H1 (cell line): ENCODE data around the gene NECAP2. TPM values are rescaled to one million over a fixed set of nuclear protein-coding genes. Genes with fewer than 3 reads are reported as not detected.
"Not testable (repeated sequence)": the region's sequence is repeated elsewhere in the genome, so short reads cannot be mapped to it uniquely, and the experiment has no call there.

Experiments used
- CTCF ChIA-PET: fragments of 300-600 bp; sonication (Branson Sonifier 250); formaldehyde crosslinking; loops from one replicate; lab custom pipeline; 2021; ENCODE audit not compliant: partially characterized antibody; lab: Charles Lee
- POLR2A ChIA-PET: fragments of 300-600 bp; sonication (Branson Sonifier 250); formaldehyde crosslinking; loops from one replicate; lab custom pipeline; 2021; ENCODE audit warnings: inconsistent platforms; ENCODE audit not compliant: partially characterized antibody; lab: Charles Lee
- DNase-seq, 2 experiments: peaks; one replicate each; pipeline versions ENCODE4 v3.0.0 to v3.0.0-alpha.2; 2010 to 2022; ENCODE audit warnings: low spot score in 2 of 2, low read depth in 1 of 2, mixed read lengths in 1 of 2
- FAIRE-seq: peaks from 2 replicates; lab custom pipeline; 2011; peaks lifted over from hg19 to GRCh38; lab: Jason Lieb, UNC
- H2AFZ ChIP-seq: 2 replicates; pipeline ENCODE4 v1.8.1; 2012; ENCODE audit warnings: low read length, inconsistent platforms
- H2AK5ac ChIP-seq: 2 replicates; pipeline ENCODE4 v1.6.1; 2013; ENCODE audit warnings: low read depth, low read length
- H2BK120ac ChIP-seq: replicated peaks from 2 replicates; pipeline ENCODE3; 2013; ENCODE audit warnings: low read depth, low read length, inconsistent platforms
- H2BK12ac ChIP-seq: 2 replicates; pipeline ENCODE4 v1.6.1; 2013; ENCODE audit warnings: low read depth, low read length
- H2BK15ac ChIP-seq: 2 replicates; pipeline ENCODE4 v1.6.1; 2013; ENCODE audit warnings: low read length
- H2BK20ac ChIP-seq: 2 replicates; pipeline ENCODE4 v1.6.1; 2013; ENCODE audit warnings: low read length
- H2BK5ac ChIP-seq: 2 replicates; pipeline ENCODE4 v1.6.1; 2013; ENCODE audit warnings: low read depth, low read length
- H3K14ac ChIP-seq: 2 replicates; pipeline ENCODE4 v1.6.1; 2013; ENCODE audit warnings: inconsistent platforms; ENCODE audit not compliant: insufficient read length
- H3K18ac ChIP-seq: 2 replicates; pipeline ENCODE4 v1.6.1; 2013; ENCODE audit warnings: low read length; ENCODE audit errors: extremely low read depth
- H3K23ac ChIP-seq: 2 replicates; pipeline ENCODE4 v1.6.1; 2013; ENCODE audit warnings: inconsistent platforms; ENCODE audit not compliant: insufficient read length
- H3K23me2 ChIP-seq: 2 replicates; pipeline ENCODE4 v1.6.1; 2013; ENCODE audit warnings: low read depth, low read length
- H3K27ac ChIP-seq: 2 replicates; pipeline ENCODE4 v1.6.1; 2011; ENCODE audit warnings: low read depth, low read length, inconsistent platforms
- H3K27me3 ChIP-seq, 4 experiments: replicated peaks in 1 of 4; 1 replicate in 1 of 4; 2 replicates in 3 of 4; pipeline versions ENCODE4 v1.6.1 to v1.8.1; 2011 to 2013; ENCODE audit warnings: low read length in 3 of 4, mild to moderate bottlenecking in 3 of 4, inconsistent platforms in 2 of 4, mixed read lengths in 2 of 4, moderate library complexity in 1 of 4; ENCODE audit not compliant: control insufficient read depth in 3 of 4, insufficient read depth in 3 of 4; ENCODE audit errors: extremely low read depth in 1 of 4
- H3K36me3 ChIP-seq, 4 experiments: 2 replicates each; pipeline versions ENCODE4 v1.6.1 to v1.8.1; 2011 to 2013; ENCODE audit warnings: mild to moderate bottlenecking in 4 of 4, low read length in 3 of 4, moderate library complexity in 2 of 4, control low read depth in 1 of 4, inconsistent platforms in 1 of 4; ENCODE audit not compliant: insufficient read depth in 4 of 4, control insufficient read depth in 2 of 4
- H3K4ac ChIP-seq: replicated peaks from 2 replicates; pipeline ENCODE3; 2013; ENCODE audit warnings: low read length, low read depth, mixed read lengths, inconsistent platforms; ENCODE audit not compliant: insufficient read length
- H3K4me1 ChIP-seq, 4 experiments: replicated peaks in 1 of 4; 1 replicate in 1 of 4; 2 replicates in 3 of 4; pipeline versions ENCODE4 v1.6.1 to v1.8.1; 2011 to 2013; ENCODE audit warnings: low read length in 3 of 4, inconsistent platforms in 2 of 4, mixed read lengths in 1 of 4; ENCODE audit not compliant: insufficient read depth in 4 of 4, control insufficient read depth in 3 of 4
- H3K4me2 ChIP-seq, 2 experiments: 2 replicates each; pipeline versions ENCODE4 v1.6.1 to v1.8.1; 2011 to 2013; ENCODE audit warnings: low read depth in 2 of 2, low read length in 2 of 2, control low read depth in 1 of 2, inconsistent platforms in 1 of 2, mild to moderate bottlenecking in 1 of 2; ENCODE audit not compliant: insufficient read depth in 1 of 2
- H3K4me3 ChIP-seq, 4 experiments: fragments of 200-600, 300-600 bp in 1 of 4; sonication (generic), shearing (Covaris generic), sonication (Bioruptor Twin) in 1 of 4; 2 replicates each; pipeline versions ENCODE4 v1.5.1 to v1.8.1; 2011 to 2016; ENCODE audit warnings: low read length in 4 of 4, low read depth in 3 of 4, control low read depth in 2 of 4, inconsistent platforms in 2 of 4, mild to moderate bottlenecking in 2 of 4, mixed read lengths in 1 of 4, moderate library complexity in 1 of 4; ENCODE audit not compliant: insufficient read depth in 2 of 4; ENCODE audit errors: extremely low read depth in 1 of 4
- H3K56ac ChIP-seq: replicated peaks from 2 replicates; pipeline ENCODE3; 2013; ENCODE audit warnings: low read depth, mild to moderate bottlenecking, mixed read lengths, low read length, inconsistent platforms; ENCODE audit not compliant: insufficient read length
- H3K79me1 ChIP-seq: 2 replicates; pipeline ENCODE4 v1.6.1; 2013; ENCODE audit warnings: low read depth, low read length, control low read depth
- H3K79me2 ChIP-seq, 2 experiments: 2 replicates each; pipeline versions ENCODE4 v1.6.1 to v1.8.1; 2012 to 2013; ENCODE audit warnings: low read length in 2 of 2, mild to moderate bottlenecking in 2 of 2, inconsistent platforms in 1 of 2; ENCODE audit not compliant: insufficient read depth in 2 of 2, control insufficient read depth in 1 of 2
- H3K9ac ChIP-seq, 4 experiments: replicated peaks in 1 of 4; 1 replicate in 1 of 4; 2 replicates in 3 of 4; pipeline versions ENCODE4 v1.6.1 to v1.8.1; 2011 to 2013; ENCODE audit warnings: low read depth in 3 of 4, low read length in 3 of 4, control low read depth in 2 of 4, mild to moderate bottlenecking in 2 of 4, moderate library complexity in 2 of 4, inconsistent platforms in 1 of 4; ENCODE audit errors: extremely low read depth in 1 of 4
- H3K9me3 ChIP-seq, 2 experiments: 2 replicates each; pipeline versions ENCODE4 v1.6.1 to v1.8.1; 2012 to 2013; ENCODE audit warnings: mild to moderate bottlenecking in 2 of 2, moderate library complexity in 2 of 2, control low read depth in 1 of 2, inconsistent platforms in 1 of 2, low read depth in 1 of 2, low read length in 1 of 2, mixed read lengths in 1 of 2; ENCODE audit not compliant: insufficient read depth in 2 of 2
- H4K20me1 ChIP-seq, 2 experiments: replicated peaks in 1 of 2; 2 replicates each; pipeline versions ENCODE3 to v1.8.1; 2011 to 2013; ENCODE audit warnings: inconsistent platforms in 2 of 2, low read length in 2 of 2, mild to moderate bottlenecking in 1 of 2; ENCODE audit not compliant: insufficient read depth in 2 of 2, control insufficient read depth in 1 of 2
- H4K5ac ChIP-seq: 2 replicates; pipeline ENCODE4 v1.6.1; 2013; ENCODE audit warnings: low read length, low read depth, mixed read lengths, inconsistent platforms; ENCODE audit not compliant: insufficient read length
- H4K8ac ChIP-seq: 2 replicates; pipeline ENCODE4 v1.8.0; 2013; ENCODE audit warnings: mild to moderate bottlenecking, moderate library complexity, low read length, inconsistent platforms; ENCODE audit not compliant: insufficient read depth; ENCODE audit errors: extremely low read depth
- H4K91ac ChIP-seq: replicated peaks from 2 replicates; pipeline ENCODE3; 2013; ENCODE audit warnings: low read length, mixed read lengths, inconsistent platforms; ENCODE audit not compliant: insufficient read length
- WGBS, 2 experiments: shearing (Covaris generic) in 1 of 2; methylation state at CpG; one replicate each; pipeline versions ENCODE4 v1.1.6 to v1.1.7; 2013 to 2015; ENCODE audit warnings: low lambda C conversion rate in 2 of 2, mixed read lengths in 2 of 2, inconsistent platforms in 1 of 2, low coverage in 1 of 2, missing lambda C conversion rate in 1 of 2; ENCODE audit not compliant: insufficient replicate concordance in 2 of 2, insufficient coverage in 1 of 2, insufficient read length in 1 of 2; ENCODE audit errors: extremely low coverage in 1 of 2, missing lambda C conversion rate in 1 of 2; 5-methylcytosine and 5-hydroxymethylcytosine counted together
- polyA plus RNA-seq, 7 experiments: library from polyadenylated mRNA; depleted of rRNA in 3 of 7; stranded (reverse) in 5 of 7; unstranded in 2 of 7; fragments of >200 nt in 5 of 7; fragments of 200-250 nt in 2 of 7; gene quantifications; 1 replicate in 5 of 7; 2 replicates in 1 of 7; 4 replicates in 1 of 7; pipeline versions ENCODE4 v1.2.1 to v1.2.3, GENCODE V29; 2011 to 2013; ENCODE audit warnings: missing spikeins in 2 of 7, mixed read lengths in 2 of 7
- total RNA-seq: library from RNA; stranded (reverse); fragmentation: NEBNext Ultra II Directional; extraction: Animal tissue kit (Norgen Biotek cat#: 25700); gene quantifications from 2 replicates; pipeline ENCODE4 v1.2.1, GENCODE V29; 2021

NECAP2 gene
- total and polyA plus RNA-seq, 2 of the 8 experiments (the other 6 are each of a cell fraction or from before 2014, with no cell fraction given) = 24.4 to 29.7 TPM

DNA sequence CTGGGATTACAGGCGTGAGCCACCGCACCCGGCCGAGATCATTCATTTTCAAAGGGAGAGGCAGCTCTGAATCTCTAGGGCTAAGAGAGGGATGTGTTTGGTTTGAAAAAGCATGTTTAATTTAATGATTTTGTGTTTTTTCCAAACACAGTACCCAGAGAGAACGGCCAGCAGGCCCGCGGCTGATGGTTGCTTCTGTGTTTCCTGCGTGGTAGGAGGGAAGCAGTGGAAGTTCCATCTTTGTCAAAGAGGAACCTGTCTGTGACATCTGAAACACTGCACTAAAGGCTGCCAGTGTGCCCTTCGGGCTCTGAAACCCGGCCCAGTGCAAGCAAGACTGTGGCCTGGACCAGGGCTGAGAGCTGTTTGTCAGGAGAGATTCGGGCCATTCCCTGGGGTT is 59.9 kb downstream of the NECAP2 start:
- H4K5ac ChIP-seq, FAIRE-seq, H3K4ac ChIP-seq, H3K27me3 ChIP-seq, H4K91ac ChIP-seq, H3K9me3 ChIP-seq, H3K14ac ChIP-seq, H4K20me1 ChIP-seq, H3K27ac ChIP-seq, H2AFZ ChIP-seq, H3K79me1 ChIP-seq, H3K79me2 ChIP-seq, H3K36me3 ChIP-seq, H4K8ac ChIP-seq, H3K4me2 ChIP-seq, H3K4me1 ChIP-seq, H3K56ac ChIP-seq, H2AK5ac ChIP-seq, H3K23me2 ChIP-seq, H2BK120ac ChIP-seq, DNase-seq, H3K18ac ChIP-seq, H2BK20ac ChIP-seq, H3K4me3 ChIP-seq, H2BK12ac ChIP-seq, H3K9ac ChIP-seq, H2BK5ac ChIP-seq, H3K23ac ChIP-seq, H2BK15ac ChIP-seq: not testable (repeated sequence)
- CTCF ChIA-PET = interaction anchor here (0.9 kb wide), 1 partner anchor 109 kb away, joined by 4 read pairs; no protein-coding TSS in a partner anchor
- 95% methylated on average over 11 of the region's 11 CpGs; no CpG with 5 or more reads in 1 of the 2 experiments for WGBS, 2 experiments
- POLR2A ChIA-PET = interaction anchor here (1.8 kb wide), 1 partner anchor 13 kb away, joined by 7 read pairs; no protein-coding TSS in a partner anchor

DNA sequence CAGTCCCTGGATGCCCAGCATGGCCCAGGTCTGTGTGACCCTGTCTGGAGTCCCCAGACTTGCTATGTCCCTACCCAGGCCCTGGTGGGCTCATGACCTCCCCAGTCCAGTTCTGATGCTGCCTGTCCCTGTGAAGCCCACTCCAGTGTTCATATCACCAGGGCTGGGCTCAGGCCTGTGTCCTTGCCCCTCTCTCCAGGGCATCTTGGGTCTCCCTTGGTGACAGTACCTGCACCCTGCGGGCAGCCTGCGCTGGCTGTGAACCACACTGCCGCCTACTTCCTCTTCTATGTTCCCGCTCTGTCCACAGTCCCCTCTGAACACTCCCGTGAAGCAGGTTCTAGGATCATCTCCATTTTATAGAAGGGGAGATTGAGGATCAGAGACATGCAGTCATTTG is 60.5 kb downstream of the NECAP2 start:
- H3K18ac ChIP-seq, H3K56ac ChIP-seq, H2BK120ac ChIP-seq, H3K79me2 ChIP-seq, H2AFZ ChIP-seq, POLR2A ChIA-PET, H2BK12ac ChIP-seq, H2BK20ac ChIP-seq, H3K4me1 ChIP-seq, H3K14ac ChIP-seq, H2AK5ac ChIP-seq, H3K9ac ChIP-seq, DNase-seq, H3K9me3 ChIP-seq, H3K27me3 ChIP-seq, H3K4me2 ChIP-seq, H3K4me3 ChIP-seq, H3K23me2 ChIP-seq, H4K20me1 ChIP-seq, H4K8ac ChIP-seq, FAIRE-seq, CTCF ChIA-PET, H4K5ac ChIP-seq, H3K27ac ChIP-seq, H3K36me3 ChIP-seq, H3K79me1 ChIP-seq, H2BK15ac ChIP-seq, H3K23ac ChIP-seq, H2BK5ac ChIP-seq, H4K91ac ChIP-seq, H3K4ac ChIP-seq: not testable (repeated sequence)
- 96% methylated on average over 5 of the region's 5 CpGs; no CpG with 5 or more reads in 1 of the 2 experiments for WGBS, 2 experiments
